ENCODE results near the gene WSCD2. TPM values are rescaled to one million over a fixed set of nuclear protein-coding genes. Genes with fewer than 3 reads are reported as not detected.

Gene WSCD2
- total RNA-seq, 4 donors from 2014 or later = 6.7 TPM; not detected in 3

DNA sequence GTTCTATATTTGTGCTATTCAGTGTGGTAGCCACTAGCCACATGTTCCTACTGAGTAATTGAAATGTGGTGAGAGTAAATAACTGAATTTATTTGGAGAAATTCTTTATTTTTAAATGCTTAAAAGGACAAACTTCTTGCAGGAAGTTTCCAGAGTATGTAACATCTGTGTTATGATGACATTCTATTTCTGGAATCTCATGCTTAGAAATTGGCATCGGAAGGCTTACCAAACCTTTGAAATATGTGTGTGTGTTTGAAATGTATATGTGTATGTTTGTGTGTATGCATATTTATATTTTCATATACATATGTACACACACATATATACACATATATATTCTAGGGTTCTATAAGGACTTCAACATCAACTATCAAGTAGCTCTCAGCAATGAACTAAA, 12.4 kb upstream of the WSCD2 start:
- no peaks in the 10 kb centered on the region for H3K9me3 ChIP-seq
- no peaks in the 10 kb centered on the region for H3K36me3 ChIP-seq
- no peak overlapping the region for H3K27ac ChIP-seq
- no peak for TF ChIP-seq CTCF (IDR thresholded peaks at IDR 0.05)
- TF ChIP-seq POLR2A (IDR thresholded peaks at IDR 0.05) = no peak
- no peaks in the 10 kb centered on the region for H3K27me3 ChIP-seq
- peaks cover 0 to 4% (median 0%) of the 10 kb centered on the region in 4 donors for H3K4me1 ChIP-seq
- no peak for DNase-seq
- H3K4me3 ChIP-seq = no peak overlapping the region

DNA sequence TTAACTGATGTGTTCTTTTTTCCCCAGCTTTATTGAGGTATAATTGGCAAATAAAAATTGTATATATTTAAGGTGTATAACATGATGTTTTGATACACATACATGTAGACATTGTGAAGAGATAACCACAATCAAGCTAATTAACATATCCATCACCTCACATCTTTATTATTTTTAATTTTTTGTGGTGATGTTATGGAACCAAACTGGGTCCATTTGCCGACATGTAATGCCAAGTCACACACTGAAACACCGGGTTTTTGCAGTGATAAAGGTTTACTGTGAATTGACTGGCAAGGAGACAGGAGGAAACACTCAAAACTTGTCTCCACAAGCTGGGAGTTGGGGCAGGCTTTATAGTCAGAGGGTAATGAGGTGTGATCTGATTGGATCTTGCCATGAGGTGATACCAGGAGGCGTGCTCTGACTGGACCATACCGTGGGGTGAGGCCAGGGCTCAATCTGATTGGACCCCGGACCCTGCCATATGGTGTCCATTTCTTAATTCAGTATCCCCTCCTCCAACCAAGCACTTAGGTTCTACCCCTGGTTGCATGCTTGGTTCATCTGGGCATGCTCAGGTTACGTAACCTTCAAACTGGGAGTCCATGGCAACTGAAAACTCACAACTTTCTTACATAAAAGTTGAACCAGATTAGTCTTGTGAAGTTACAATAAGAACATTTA, 11.8 kb upstream of the WSCD2 start:
- Histone ChIP-seq H3K9me3 (no peaks in the 10 kb centered on the region), H3K4me1 (peaks cover 0 to 4% (median 0%) of the 10 kb centered on the region in 4 donors), H3K27ac (no peak overlapping the region), H3K4me3 (no peak overlapping the region), H3K27me3 (no peaks in the 10 kb centered on the region), H3K36me3 (no peaks in the 10 kb centered on the region)
- TF ChIP-seq POLR2A (IDR thresholded peaks at IDR 0.05) = no peak
- TF ChIP-seq CTCF (IDR thresholded peaks at IDR 0.05) = no peak
- DNase-seq = no peak

- Histone ChIP-seq H3K4me1 (peaks cover 0 to 4% (median 0%) of the 10 kb centered on the region in 4 donors), H3K36me3 (no peaks in the 10 kb centered on the region), H3K4me3 (no peak overlapping the region), H3K27ac (no peak overlapping the region), H3K27me3 (no peaks in the 10 kb centered on the region), H3K9me3 (no peaks in the 10 kb centered on the region)
- TF ChIP-seq CTCF (IDR thresholded peaks at IDR 0.05) = no peak
- no peak for TF ChIP-seq POLR2A (IDR thresholded peaks at IDR 0.05)
- no peak for DNase-seq
Measured at GRCh38 chr12:108117902-108118301, 11.2 kb upstream of the WSCD2 start.

- Histone ChIP-seq H3K4me3 (no peak overlapping the region), H3K36me3 (no peaks in the 10 kb centered on the region), H3K27ac (peak overlapping the region in 3 of 4 donors; percentile 26 to 61 (median 43)), H3K4me1 (peaks cover 0 to 4% (median 0%) of the 10 kb centered on the region in 4 donors), H3K27me3 (no peaks in the 10 kb centered on the region), H3K9me3 (no peaks in the 10 kb centered on the region)
- peak in 1 of 3 donors; percentile 39 for DNase-seq
- TF ChIP-seq POLR2A (IDR thresholded peaks at IDR 0.05) (no peak), CTCF (IDR thresholded peaks at IDR 0.05) (no peak)
Measured at GRCh38 chr12:108119126-108119973, 9.7 kb upstream of the WSCD2 start.

GRCh38 chr12:108119974-108120862, 8.9 kb upstream of the WSCD2 start:
- H3K4me3 ChIP-seq = no peak overlapping the region
- H3K27me3 ChIP-seq = no peaks in the 10 kb centered on the region
- TF ChIP-seq POLR2A (IDR thresholded peaks at IDR 0.05) = no peak
- no peak for TF ChIP-seq CTCF (IDR thresholded peaks at IDR 0.05)

More at GRCh38 chr12:108119974-108120862, 8.9 kb upstream of the WSCD2 start:
- Histone ChIP-seq H3K36me3 (no peaks in the 10 kb centered on the region), H3K4me1 (peaks cover 0 to 4% (median 0%) of the 10 kb centered on the region in 4 donors), H3K9me3 (no peaks in the 10 kb centered on the region), H3K27ac (peak overlapping the region in 1 of 4 donors; percentile 61)
- no peak for DNase-seq

Data from Peyer's patch (tissue), 4 donors.